K562 (cell line): ENCODE data around the gene HEATR9. TPM values are rescaled to one million over a fixed set of nuclear protein-coding genes. Genes with fewer than 3 reads are reported as not detected.

Experiments used
- GTF2F1 ChIP-seq: IDR thresholded peaks from 2 replicates; pipeline ENCODE4 v1.6.1; 2011; ENCODE audit warnings: low read depth, low read length, improper control_type of control experiment
- MBD1 ChIP-seq: fragments of 250-450 bp; sonication (Bioruptor Pico); IDR thresholded peaks from 2 replicates; pipeline ENCODE4 v1.8.0; 2022; ENCODE audit warnings: inconsistent platforms
- NCOA1 ChIP-seq: fragments of 450-650 bp; IDR thresholded peaks from 2 replicates; pipeline ENCODE4 v1.6.1; 2016; ENCODE audit warnings: low read depth
- PBX2 ChIP-seq, 2 experiments: IDR thresholded peaks in 1 of 2; conservative IDR thresholded peaks in 1 of 2; 2 replicates each; pipeline ENCODE4 v1.6.1; 2016; ENCODE audit warnings: low read depth in 2 of 2, mild to moderate bottlenecking in 1 of 2, missing compliant biosample characterization in 1 of 2, missing genetic modification characterization in 1 of 2, moderate library complexity in 1 of 2
- PKNOX1 ChIP-seq: fragments of 450-650 bp; IDR thresholded peaks from 2 replicates; pipeline ENCODE4 v1.6.1; 2016
- RBFOX2 ChIP-seq: fragments of 200-400 bp; formaldehyde crosslinking; IDR thresholded peaks from 2 replicates; pipeline ENCODE4 v1.6.1; 2017; ENCODE audit warnings: low read depth, mild to moderate bottlenecking, low read length, moderate library complexity
- SIN3A ChIP-seq, 2 experiments: fragments of 150-350 bp in 1 of 2; IDR thresholded peaks; 2 replicates each; pipeline ENCODE4 v1.6.1; 2011 to 2016; ENCODE audit warnings: borderline replicate concordance in 2 of 2, low read depth in 2 of 2, low read length in 2 of 2, mild to moderate bottlenecking in 2 of 2, moderate library complexity in 2 of 2; ENCODE audit not compliant: control insufficient read depth in 1 of 2
- STAT6 ChIP-seq: sonication (generic); formaldehyde crosslinking; IDR thresholded peaks from 2 replicates; pipeline ENCODE4 v1.8.1; 2023; ENCODE audit warnings: mild to moderate bottlenecking, missing genetic modification reagents
- TAF1 ChIP-seq: IDR thresholded peaks from 2 replicates; pipeline ENCODE4 v1.6.1; 2011; ENCODE audit warnings: mild to moderate bottlenecking, low read length, moderate library complexity; ENCODE audit not compliant: insufficient read depth, control insufficient read depth, severe bottlenecking; ENCODE audit errors: extremely low read depth
- ZBTB12 ChIP-seq: fragments of 250-450 bp; sonication (Bioruptor Pico); IDR thresholded peaks from 2 replicates; pipeline ENCODE4 v1.4.0; 2020
- ZNF384 ChIP-seq: IDR thresholded peaks from 2 replicates; pipeline ENCODE4 v1.6.1; 2012; ENCODE audit warnings: low read depth, low read length, improper control_type of control experiment
- ZNF398 ChIP-seq: fragments of 250-450 bp; sonication (Bioruptor Pico); IDR thresholded peaks from 2 replicates; pipeline ENCODE4 v1.8.0; 2021; ENCODE audit warnings: moderate library complexity, mild to moderate bottlenecking, inconsistent platforms
- ZNF717 ChIP-seq: fragments of 250-450 bp; sonication (Bioruptor Pico); IDR thresholded peaks from 2 replicates; pipeline ENCODE4 v1.5.0; 2021
- polyA plus RNA-seq, 8 experiments: library from polyadenylated mRNA; depleted of rRNA in 4 of 8; stranded (reverse) in 5 of 8; unstranded in 3 of 8; fragments of >200 nt; fragmentation: Nextera tagmentation in 2 of 8; fragmentation: Illumina TruSeq in 1 of 8; extraction: Ambion mirVana in 2 of 8; extraction: Trizol in 1 of 8; gene quantifications; 2 replicates each; pipeline versions ENCODE4 v1.2.1 to v1.2.3, GENCODE V29; 2011 to 2014; ENCODE audit warnings: inconsistent platforms in 1 of 8, missing spikeins in 1 of 8
- total RNA-seq, 7 experiments: library from RNA; depleted of rRNA in 6 of 7; stranded (reverse); fragments of >200 nt in 6 of 7; fragmentation: Illumina TruSeq in 2 of 7; extraction: Trizol in 2 of 7; gene quantifications; 2 replicates each; pipeline versions ENCODE4 v1.2.1 to v1.2.3, GENCODE V29; 2011 to 2021; ENCODE audit warnings: low replicate concordance in 1 of 7

HEATR9 gene
- total and polyA plus RNA-seq, 9 of the 15 experiments (the other 6 are each of a cell fraction or from before 2014, with no cell fraction given) = not detected

- TF ChIP-seq RBFOX2 = no peak
- TF ChIP-seq ZNF398 (CRISPR knock-in tag) = no peak
- TF ChIP-seq PBX2 (CRISPR knock-in tag; IDR thresholded peaks at IDR 0.05; ENCODE audit: low read depth) = no peak
- no peak for TF ChIP-seq PBX2 (tag; conservative IDR thresholded peaks at IDR 0.05; ENCODE audit: low read depth)
- no peak for TF ChIP-seq ZBTB12 (CRISPR knock-in tag)
- TF ChIP-seq MBD1 (CRISPR knock-in tag) = no peak
- 0 out of 2 replicates have a peak, but pooled peaks have one; percentile 11 for TF ChIP-seq PKNOX1
- TF ChIP-seq STAT6 = no peak
- TF ChIP-seq ZNF384 = peak; percentile 84
- no peak for TF ChIP-seq NCOA1
- TF ChIP-seq SIN3A (IDR thresholded peaks at IDR 0.05; ENCODE audit: borderline replicate concordance in 2 of 2, control insufficient read depth in 1 of 2, low read depth in 2 of 2, low read length in 2 of 2) = no peak
- no peak for TF ChIP-seq ZNF717 (CRISPR knock-in tag)
- TF ChIP-seq TAF1 = no peak
- TF ChIP-seq GTF2F1 = no peak
These were observed 3.0 kb downstream of the HEATR9 start (continued) for GRCh38 chr17:35865412-35866340.
